ENCODE results near the gene SLC30A10.
"Not testable (repeated sequence)": the region's sequence is repeated elsewhere in the genome, so short reads cannot be mapped to it uniquely, and the experiment has no call there.

Gene SLC30A10

GRCh38 chr1:219908170-219908569 is 20.2 kb downstream of the SLC30A10 start:
- no peak for ATAC-seq
- Mint-ChIP-seq H3K9me3 (no peaks in the 10 kb centered on the region), H3K36me3 (no peaks in the 10 kb centered on the region), H3K4me3 (no peak overlapping the region), H3K27me3 (peaks cover 35% of the 10 kb centered on the region), H3K4me1 (peaks cover 6% of the 10 kb centered on the region), H3K27ac (no peak overlapping the region)

- no peak for ATAC-seq
- Mint-ChIP-seq H3K4me3 (no peak overlapping the region), H3K27me3 (peaks cover 35% of the 10 kb centered on the region), H3K4me1 (peaks cover 6% of the 10 kb centered on the region), H3K36me3 (no peaks in the 10 kb centered on the region), H3K9me3 (no peaks in the 10 kb centered on the region), H3K27ac (no peak overlapping the region)
Measured at GRCh38 chr1:219907772-219908070, 20.6 kb downstream of the SLC30A10 start.

DNA sequence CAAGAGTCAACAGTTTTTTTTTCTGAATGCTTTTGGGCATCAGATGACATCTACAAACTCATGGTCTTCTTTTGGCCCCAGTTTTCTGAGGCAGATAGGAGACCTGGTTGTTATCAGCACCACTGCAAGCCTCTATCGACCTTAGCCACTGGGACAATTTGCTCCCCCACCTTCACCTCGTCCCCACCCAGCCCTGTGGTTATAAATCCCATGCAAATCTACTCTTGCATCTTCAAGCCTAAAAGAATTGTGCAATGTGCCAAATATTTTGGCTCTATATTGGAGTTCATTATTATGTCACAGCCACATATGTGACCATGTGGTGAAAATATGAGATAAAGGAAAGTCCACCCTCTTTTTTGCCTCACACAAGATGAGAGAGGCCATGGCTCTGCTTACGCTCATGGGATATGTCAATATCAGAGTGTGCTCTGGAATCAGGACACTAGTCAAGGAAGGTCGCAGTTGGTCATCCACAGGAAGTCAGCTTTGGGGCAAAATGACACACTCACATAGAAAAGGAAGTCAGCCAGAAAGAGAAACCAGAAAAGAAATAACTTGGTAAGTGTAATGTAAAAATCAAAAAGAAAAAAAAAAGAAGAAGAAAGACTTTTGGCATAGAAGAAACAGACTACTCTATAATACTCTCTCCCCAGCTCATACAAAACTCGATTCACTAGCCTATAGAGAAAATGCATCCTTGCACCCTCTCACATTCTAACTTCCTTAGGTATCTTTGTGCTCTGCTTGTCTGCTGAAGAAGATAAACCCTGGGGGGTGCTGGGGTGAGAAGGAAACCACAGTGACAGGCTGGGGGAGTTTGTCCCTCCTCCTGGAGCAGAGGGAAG is 21.2 kb downstream of the SLC30A10 start:
- Mint-ChIP-seq H3K27me3 (peaks cover 35% of the 10 kb centered on the region), H3K9me3 (no peaks in the 10 kb centered on the region), H3K4me3 (no peak overlapping the region), H3K36me3 (no peaks in the 10 kb centered on the region), H3K27ac (no peak overlapping the region), H3K4me1 (peaks cover 6% of the 10 kb centered on the region)
- no peak for ATAC-seq

DNA sequence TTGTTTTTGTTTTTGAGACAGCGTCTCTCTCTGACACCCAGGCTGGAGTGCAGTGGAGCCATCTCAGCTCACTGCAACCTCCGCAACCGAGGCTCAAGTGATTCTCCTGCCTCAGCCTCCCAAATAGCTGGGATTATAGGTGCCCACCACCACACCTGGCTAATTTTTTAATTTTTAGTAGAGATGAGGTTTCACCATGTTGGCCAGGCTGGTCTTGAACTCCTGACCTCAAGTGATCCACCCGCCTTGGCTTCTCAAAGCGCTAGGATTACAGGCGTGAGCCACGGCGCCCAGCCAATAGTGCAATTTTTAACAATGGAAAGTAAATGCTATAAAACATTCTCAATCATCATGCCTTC is 21.8 kb downstream of the SLC30A10 start:
- not testable (repeated sequence) for H3K36me3 Mint-ChIP-seq, H3K27ac Mint-ChIP-seq, H3K4me3 Mint-ChIP-seq, H3K9me3 Mint-ChIP-seq, ATAC-seq, H3K4me1 Mint-ChIP-seq
- H3K27me3 Mint-ChIP-seq = peaks cover 35% of the 10 kb centered on the region

GRCh38 chr1:219905524-219905923 is 22.8 kb downstream of the SLC30A10 start:
- peaks cover 35% of the 10 kb centered on the region for H3K27me3 Mint-ChIP-seq
- no peaks in the 10 kb centered on the region for H3K36me3 Mint-ChIP-seq
- H3K4me3 Mint-ChIP-seq = no peak overlapping the region
- peaks cover 6% of the 10 kb centered on the region for H3K4me1 Mint-ChIP-seq
- H3K9me3 Mint-ChIP-seq = no peaks in the 10 kb centered on the region
- no peak overlapping the region for H3K27ac Mint-ChIP-seq
- ATAC-seq = no peak

- no peaks in the 10 kb centered on the region for H3K36me3 Mint-ChIP-seq
- H3K9me3 Mint-ChIP-seq = no peaks in the 10 kb centered on the region
- peaks cover 6% of the 10 kb centered on the region for H3K4me1 Mint-ChIP-seq
- H3K27me3 Mint-ChIP-seq = peaks cover 31% of the 10 kb centered on the region
- ATAC-seq = no peak
- H3K4me3 Mint-ChIP-seq = no peak overlapping the region
- H3K27ac Mint-ChIP-seq = no peak overlapping the region
Measured at GRCh38 chr1:219904934-219905333, 23.4 kb downstream of the SLC30A10 start.

DNA sequence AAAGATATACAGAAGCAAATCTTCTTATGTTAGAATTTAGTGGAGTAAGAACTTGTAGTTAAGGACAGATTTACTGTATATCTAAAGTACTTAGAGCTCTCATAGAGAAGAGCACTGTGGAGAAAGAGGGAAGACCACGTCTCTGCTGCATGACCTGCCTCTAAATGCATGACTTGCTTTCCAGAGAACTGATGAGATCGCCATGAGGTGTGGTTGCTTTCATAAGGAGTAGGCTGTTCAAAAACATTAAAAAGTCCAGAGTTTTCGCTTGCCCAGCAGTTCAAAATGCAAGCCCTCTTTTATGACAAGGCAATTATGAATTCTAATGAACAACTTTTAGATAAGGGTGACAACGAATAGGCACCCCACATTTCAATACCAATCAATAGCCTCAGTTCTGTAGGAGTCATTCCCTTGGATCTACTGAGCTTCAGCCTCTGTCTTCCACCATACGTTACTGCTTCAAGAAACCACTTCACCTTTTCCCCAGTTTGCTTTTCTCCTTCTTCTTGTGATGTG is 24.9 kb downstream of the SLC30A10 start:
- H3K36me3 Mint-ChIP-seq = no peaks in the 10 kb centered on the region
- no peaks in the 10 kb centered on the region for H3K9me3 Mint-ChIP-seq
- H3K27me3 Mint-ChIP-seq = peaks cover 17% of the 10 kb centered on the region
- ATAC-seq = no peak
- H3K4me1 Mint-ChIP-seq = peaks cover 6% of the 10 kb centered on the region
- H3K4me3 Mint-ChIP-seq = no peak overlapping the region
- H3K27ac Mint-ChIP-seq = no peak overlapping the region

DNA sequence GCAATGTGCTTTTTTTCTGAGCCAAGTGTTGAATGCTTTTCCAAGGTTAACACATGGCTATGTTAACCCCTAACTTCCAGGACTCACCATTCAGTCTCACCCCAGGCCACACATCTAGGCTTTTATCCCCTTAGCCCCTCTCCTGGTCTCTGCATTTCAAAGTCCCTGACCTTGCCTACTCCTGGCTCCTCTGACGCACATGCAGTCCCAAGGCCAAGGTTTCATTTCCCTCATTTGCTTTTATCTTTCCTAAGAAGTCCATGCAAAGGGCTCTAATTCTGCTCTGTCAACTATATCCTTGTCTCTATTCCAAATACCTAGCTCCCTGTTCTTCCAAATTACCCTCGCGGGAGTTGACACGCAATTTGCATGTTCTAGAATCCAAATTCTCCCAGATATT is 25.4 kb downstream of the SLC30A10 start:
- H3K27me3 Mint-ChIP-seq = peaks cover 17% of the 10 kb centered on the region
- H3K4me1 Mint-ChIP-seq = peaks cover 6% of the 10 kb centered on the region
- H3K27ac Mint-ChIP-seq = no peak overlapping the region
- no peaks in the 10 kb centered on the region for H3K36me3 Mint-ChIP-seq
- H3K4me3 Mint-ChIP-seq = no peak overlapping the region
- H3K9me3 Mint-ChIP-seq = no peaks in the 10 kb centered on the region
- no peak for ATAC-seq

DNA sequence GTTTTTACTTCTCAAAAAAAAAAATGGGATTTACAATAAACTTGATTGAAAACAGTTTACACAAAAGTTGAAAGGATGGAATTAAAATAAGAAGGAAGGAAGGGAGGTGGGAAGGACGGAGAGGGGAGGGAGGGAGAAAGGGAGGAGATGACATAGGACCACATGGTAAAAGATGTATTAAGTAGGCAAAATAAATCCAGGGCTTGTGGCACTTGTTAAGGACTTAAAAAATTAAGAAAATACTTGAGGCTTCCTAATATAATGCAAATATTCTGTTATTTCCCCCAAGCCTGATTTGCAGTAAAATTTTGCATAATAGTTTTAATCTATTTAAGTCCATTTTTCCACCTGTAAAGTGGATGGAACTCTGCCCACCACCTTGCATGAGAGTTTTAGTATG is 27.5 kb downstream of the SLC30A10 start:
- Mint-ChIP-seq H3K4me3 (no peak overlapping the region), H3K4me1 (no peaks in the 10 kb centered on the region), H3K27ac (no peak overlapping the region), H3K36me3 (no peaks in the 10 kb centered on the region), H3K9me3 (peaks cover 3% of the 10 kb centered on the region), H3K27me3 (peaks cover 18% of the 10 kb centered on the region)
- no peak for ATAC-seq

DNA sequence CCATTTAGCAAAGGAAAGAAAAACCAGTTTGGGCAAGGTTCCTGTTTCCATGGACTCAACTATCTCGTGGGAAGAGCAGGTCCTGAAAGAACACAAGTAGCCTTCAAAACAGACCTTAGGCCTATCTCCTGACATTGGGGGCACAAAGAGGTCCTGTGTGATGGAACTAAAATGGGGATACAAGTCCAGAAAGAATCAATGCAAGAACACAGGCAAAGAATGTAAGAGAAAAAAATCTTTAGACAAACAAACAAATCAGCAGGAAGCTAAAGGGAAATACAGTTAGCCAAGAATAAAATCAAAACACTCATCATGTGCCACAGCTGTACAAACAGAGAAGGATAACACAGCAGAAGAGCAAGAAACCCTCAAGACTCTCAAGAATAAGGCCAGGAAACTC is 28.2 kb downstream of the SLC30A10 start:
- H3K27me3 Mint-ChIP-seq = peaks cover 13% of the 10 kb centered on the region
- H3K36me3 Mint-ChIP-seq = no peaks in the 10 kb centered on the region
- no peak overlapping the region for H3K27ac Mint-ChIP-seq
- H3K4me1 Mint-ChIP-seq = no peaks in the 10 kb centered on the region
- no peak for ATAC-seq
- H3K4me3 Mint-ChIP-seq = no peak overlapping the region
- peaks cover 3% of the 10 kb centered on the region for H3K9me3 Mint-ChIP-seq

- ATAC-seq = no peak
- peaks cover 9% of the 10 kb centered on the region for H3K27me3 Mint-ChIP-seq
- no peaks in the 10 kb centered on the region for H3K36me3 Mint-ChIP-seq
- H3K4me1 Mint-ChIP-seq = no peaks in the 10 kb centered on the region
- no peak overlapping the region for H3K27ac Mint-ChIP-seq
- no peak overlapping the region for H3K4me3 Mint-ChIP-seq
- peaks cover 3% of the 10 kb centered on the region for H3K9me3 Mint-ChIP-seq
Measured at GRCh38 chr1:219898375-219898774, 30.0 kb downstream of the SLC30A10 start.

DNA sequence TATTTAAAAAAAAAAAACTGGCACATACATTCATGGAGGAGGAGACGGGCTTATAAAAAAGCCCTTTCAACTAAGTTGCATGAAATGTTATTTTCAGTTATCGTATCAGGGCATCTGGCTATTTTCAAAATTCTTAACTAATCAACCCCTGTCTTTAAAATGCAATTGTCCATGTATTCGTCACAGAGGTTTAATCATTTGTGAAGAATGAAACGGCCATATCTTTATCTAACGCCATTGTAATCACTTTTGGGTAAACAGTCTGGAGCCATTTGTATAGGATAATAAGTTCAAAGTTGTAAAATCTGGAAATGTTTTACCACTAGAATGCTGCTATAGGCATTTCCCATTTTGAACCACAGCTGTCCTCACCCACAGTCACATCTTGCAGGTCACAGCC is 30.4 kb downstream of the SLC30A10 start:
- no peaks in the 10 kb centered on the region for H3K4me1 Mint-ChIP-seq
- peaks cover 4% of the 10 kb centered on the region for H3K9me3 Mint-ChIP-seq
- H3K27ac Mint-ChIP-seq = no peak overlapping the region
- peaks cover 9% of the 10 kb centered on the region for H3K27me3 Mint-ChIP-seq
- H3K4me3 Mint-ChIP-seq = no peak overlapping the region
- no peaks in the 10 kb centered on the region for H3K36me3 Mint-ChIP-seq
- ATAC-seq = no peak

GRCh38 chr1:219892271-219892670 is 36.1 kb downstream of the SLC30A10 start:
- H3K4me3 Mint-ChIP-seq, H3K27ac Mint-ChIP-seq, H3K36me3 Mint-ChIP-seq, H3K4me1 Mint-ChIP-seq, ATAC-seq, H3K9me3 Mint-ChIP-seq: not testable (repeated sequence)
- peaks cover 16% of the 10 kb centered on the region for H3K27me3 Mint-ChIP-seq

- H3K36me3 Mint-ChIP-seq, H3K4me1 Mint-ChIP-seq, H3K4me3 Mint-ChIP-seq, ATAC-seq, H3K27ac Mint-ChIP-seq, H3K9me3 Mint-ChIP-seq: not testable (repeated sequence)
- peaks cover 20% of the 10 kb centered on the region for H3K27me3 Mint-ChIP-seq
Measured at GRCh38 chr1:219891846-219892245, 36.5 kb downstream of the SLC30A10 start.

GRCh38 chr1:219888667-219889066 is 39.7 kb downstream of the SLC30A10 start:
- peaks cover 43% of the 10 kb centered on the region for H3K27me3 Mint-ChIP-seq
- H3K36me3 Mint-ChIP-seq, H3K4me3 Mint-ChIP-seq, H3K9me3 Mint-ChIP-seq, ATAC-seq, H3K4me1 Mint-ChIP-seq, H3K27ac Mint-ChIP-seq: not testable (repeated sequence)

DNA sequence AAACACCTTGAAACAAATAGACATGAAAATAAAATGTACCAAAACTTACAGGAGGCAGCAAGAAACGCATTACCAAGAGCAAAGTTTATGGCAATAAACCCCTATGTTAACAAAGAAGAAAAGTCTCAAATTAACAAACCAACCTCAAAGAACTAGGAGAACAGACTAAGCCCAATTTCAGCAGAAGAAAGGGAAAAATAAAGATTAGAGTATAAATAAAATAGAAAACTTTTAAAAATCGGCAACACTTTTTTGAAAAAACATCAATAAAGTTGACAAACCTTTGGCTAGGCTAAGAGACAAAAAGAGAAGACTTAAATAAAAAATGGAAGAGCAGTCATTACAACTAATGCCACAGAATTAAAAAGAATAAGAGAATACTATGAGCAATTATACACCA is 42.7 kb downstream of the SLC30A10 start:
- ATAC-seq = no peak
- H3K36me3 Mint-ChIP-seq = no peaks in the 10 kb centered on the region
- no peak overlapping the region for H3K4me3 Mint-ChIP-seq
- peaks cover 49% of the 10 kb centered on the region for H3K27me3 Mint-ChIP-seq
- H3K4me1 Mint-ChIP-seq = no peaks in the 10 kb centered on the region
- no peaks in the 10 kb centered on the region for H3K9me3 Mint-ChIP-seq
- H3K27ac Mint-ChIP-seq = no peak overlapping the region
